Right atrium auricular region (tissue), 2 donors: ENCODE results near the gene SYF2. TPM values are rescaled to one million over a fixed set of nuclear protein-coding genes. Genes with fewer than 3 reads are reported as not detected.

Source experiments
- DNase-seq: peaks from one replicate; pipeline ENCODE4 v3.0.0-alpha.2; 2019; ENCODE audit warnings: low spot score
- H3K27ac ChIP-seq, 2 donors: fragments of 200-600 bp; sonication (generic); 1 replicate in 1 of 2; 2 replicates in 1 of 2; pipeline ENCODE4 v1.5.1; 2016 to 2019
- H3K27me3 ChIP-seq, 2 donors: fragments of 200-600 bp; sonication (generic); one replicate each; pipeline versions ENCODE4 v1.5.1 to v1.6.0; 2017 to 2019
- H3K36me3 ChIP-seq: fragments of 200-600 bp; sonication (generic); one replicate; pipeline ENCODE4 v1.5.1; 2016
- H3K4me1 ChIP-seq, 2 donors: fragments of 200-600 bp; sonication (generic); one replicate each; pipeline versions ENCODE4 v1.5.1 to v1.6.0; 2017 to 2019
- H3K4me3 ChIP-seq, 2 donors: fragments of 200-600 bp; sonication (generic); 1 replicate in 1 of 2; 2 replicates in 1 of 2; pipeline ENCODE4 v1.5.1; 2017 to 2019; ENCODE audit warnings: mild to moderate bottlenecking in 1 of 2, moderate library complexity in 1 of 2
- H3K9me3 ChIP-seq, 2 donors: fragments of 200-600 bp; sonication (generic); one replicate each; pipeline ENCODE4 v1.5.1; 2019
- CTCF ChIP-seq, 2 donors: fragments of 200-600 bp; sonication (generic); IDR thresholded peaks; one replicate each; pipeline ENCODE4 v1.5.1; 2019; ENCODE audit warnings: antibody characterized with exemption in 2 of 2
- total RNA-seq, 2 donors: library from RNA; depleted of rRNA; stranded (reverse); fragments of >200 nt; gene quantifications; one replicate each; pipeline ENCODE4 v1.1.0, GENCODE V29; 2016

The SYF2 gene
- total RNA-seq, 2 donors from 2014 or later, result 34.3 to 37.2 TPM

GRCh38 chr1:25217598-25218232, 14.6 kb downstream of the SYF2 start:
- no peak overlapping the region for H3K27ac ChIP-seq
- DNase-seq, result no peak
- no peak overlapping the region for H3K4me3 ChIP-seq
- no peaks in the 10 kb centered on the region for H3K9me3 ChIP-seq
- TF ChIP-seq CTCF (IDR thresholded peaks at IDR 0.05), result no peak
- peaks cover 23% of the 10 kb centered on the region for H3K36me3 ChIP-seq
- H3K4me1 ChIP-seq, result no peaks in the 10 kb centered on the region
- H3K27me3 ChIP-seq, result no peaks in the 10 kb centered on the region

- Histone ChIP-seq H3K4me3 (no peak overlapping the region), H3K9me3 (no peaks in the 10 kb centered on the region)
These were observed 15.3 kb downstream of the SYF2 start for GRCh38 chr1:25217015-25217414.

GRCh38 chr1:25216123-25216522, 16.2 kb downstream of the SYF2 start:
- no peak overlapping the region for H3K4me3 ChIP-seq
- TF ChIP-seq CTCF (IDR thresholded peaks at IDR 0.05), result no peak
- DNase-seq, result no peak
- peaks cover 10% of the 10 kb centered on the region for H3K36me3 ChIP-seq
- no peaks in the 10 kb centered on the region for H3K27me3 ChIP-seq
- H3K4me1 ChIP-seq, result no peaks in the 10 kb centered on the region
- H3K9me3 ChIP-seq, result no peaks in the 10 kb centered on the region
- no peak overlapping the region for H3K27ac ChIP-seq

More at GRCh38 chr1:25217015-25217414, 15.3 kb downstream of the SYF2 start:
- DNase-seq, result no peak
- no peak overlapping the region for H3K27ac ChIP-seq
- no peak for TF ChIP-seq CTCF (IDR thresholded peaks at IDR 0.05)
- peaks cover 16% of the 10 kb centered on the region for H3K36me3 ChIP-seq
- H3K4me1 ChIP-seq, result no peaks in the 10 kb centered on the region
- H3K27me3 ChIP-seq, result no peaks in the 10 kb centered on the region

DNA sequence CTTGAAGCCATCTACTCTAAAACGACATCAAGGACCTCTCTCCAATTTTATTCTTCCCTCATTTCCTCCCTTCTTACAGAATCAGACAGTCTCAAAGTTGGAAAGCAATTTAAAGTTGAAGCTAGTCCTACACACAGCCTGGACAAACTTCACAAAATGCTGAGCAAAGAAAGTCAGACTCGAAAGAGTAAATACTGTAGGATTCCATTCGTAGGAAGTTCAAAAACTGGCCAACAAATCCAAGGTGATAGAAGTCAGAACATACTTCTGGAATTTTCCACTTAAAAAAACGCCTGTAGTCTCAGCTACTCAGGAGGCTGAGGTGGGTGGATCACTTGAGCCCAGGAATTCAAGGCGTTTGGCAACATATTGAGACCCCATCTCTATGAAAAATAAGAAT, 19.6 kb downstream of the SYF2 start:
- DNase-seq, result no peak
- H3K4me3 ChIP-seq, result no peak overlapping the region
- H3K4me1 ChIP-seq, result no peaks in the 10 kb centered on the region
- no peaks in the 10 kb centered on the region for H3K9me3 ChIP-seq
- no peaks in the 10 kb centered on the region for H3K27me3 ChIP-seq
- no peaks in the 10 kb centered on the region for H3K36me3 ChIP-seq
- no peak overlapping the region for H3K27ac ChIP-seq
- no peak for TF ChIP-seq CTCF (IDR thresholded peaks at IDR 0.05)

DNA sequence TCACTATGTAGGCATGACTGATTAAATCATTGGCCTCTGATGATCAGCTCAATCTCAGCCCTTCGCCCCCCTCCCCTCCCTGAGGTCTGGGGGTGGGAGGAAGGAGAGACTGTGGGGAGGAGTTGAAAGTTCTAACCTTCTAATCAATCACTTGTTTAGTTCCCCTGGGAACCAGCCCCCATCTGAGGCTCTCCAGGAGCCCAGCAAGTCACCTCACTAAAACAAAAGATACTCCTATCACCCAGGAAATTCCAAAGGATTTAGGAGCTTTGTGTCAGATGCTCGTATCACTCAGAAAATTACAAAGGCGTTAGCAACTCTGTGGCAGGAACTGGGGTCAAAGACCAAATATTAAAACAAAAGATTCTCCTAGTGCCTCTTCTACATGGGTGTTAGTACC, 21.6 kb downstream of the SYF2 start:
- no peaks in the 10 kb centered on the region for H3K9me3 ChIP-seq
- H3K4me1 ChIP-seq, result no peaks in the 10 kb centered on the region
- H3K36me3 ChIP-seq, result no peaks in the 10 kb centered on the region
- no peak for TF ChIP-seq CTCF (IDR thresholded peaks at IDR 0.05)
- no peak for DNase-seq
- H3K27ac ChIP-seq, result no peak overlapping the region
- H3K27me3 ChIP-seq, result no peaks in the 10 kb centered on the region
- no peak overlapping the region for H3K4me3 ChIP-seq

GRCh38 chr1:25209516-25209915, 22.8 kb downstream of the SYF2 start:
- H3K36me3 ChIP-seq, result no peaks in the 10 kb centered on the region
- no peak for DNase-seq
- H3K27ac ChIP-seq, result no peak overlapping the region
- no peak for TF ChIP-seq CTCF (IDR thresholded peaks at IDR 0.05)
- H3K4me1 ChIP-seq, result no peaks in the 10 kb centered on the region
- no peak overlapping the region for H3K4me3 ChIP-seq
- H3K9me3 ChIP-seq, result no peaks in the 10 kb centered on the region
- H3K27me3 ChIP-seq, result no peaks in the 10 kb centered on the region
